GM19035 (cell line): ENCODE data around the gene ARHGAP25.

Source experiments
- ATAC-seq: cut with Tn5 transposase; IDR thresholded peaks from one replicate; pipeline ENCODE4 v1.9.1; 2021; ENCODE audit not compliant: unreplicated experiment

ARHGAP25 gene

DNA sequence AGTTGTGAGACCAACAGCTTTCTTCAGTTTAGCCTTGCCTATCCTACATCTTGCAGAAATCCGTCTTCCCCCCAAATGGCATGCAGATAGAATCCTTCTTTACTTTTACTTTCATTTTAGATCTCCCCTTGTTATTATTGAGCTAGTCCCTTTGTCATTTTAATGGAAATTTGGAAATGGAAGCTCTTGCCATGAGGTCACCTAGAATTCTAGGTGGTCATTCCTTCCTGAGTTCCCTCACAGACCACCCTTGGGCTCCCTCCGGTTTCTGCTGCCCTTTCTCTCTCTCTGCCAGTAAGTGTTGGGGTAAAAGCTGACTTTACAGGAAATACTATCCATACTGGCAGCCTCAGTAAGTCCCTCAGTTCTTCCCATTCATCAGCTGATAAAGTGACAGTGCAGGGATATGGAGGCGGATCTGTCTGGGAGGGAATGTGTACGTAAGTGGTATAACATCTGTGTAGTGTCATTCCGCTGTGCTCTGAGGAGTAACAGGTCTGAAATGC lies 30.2 kb downstream of the ARHGAP25 start:
- no peak for ATAC-seq

DNA sequence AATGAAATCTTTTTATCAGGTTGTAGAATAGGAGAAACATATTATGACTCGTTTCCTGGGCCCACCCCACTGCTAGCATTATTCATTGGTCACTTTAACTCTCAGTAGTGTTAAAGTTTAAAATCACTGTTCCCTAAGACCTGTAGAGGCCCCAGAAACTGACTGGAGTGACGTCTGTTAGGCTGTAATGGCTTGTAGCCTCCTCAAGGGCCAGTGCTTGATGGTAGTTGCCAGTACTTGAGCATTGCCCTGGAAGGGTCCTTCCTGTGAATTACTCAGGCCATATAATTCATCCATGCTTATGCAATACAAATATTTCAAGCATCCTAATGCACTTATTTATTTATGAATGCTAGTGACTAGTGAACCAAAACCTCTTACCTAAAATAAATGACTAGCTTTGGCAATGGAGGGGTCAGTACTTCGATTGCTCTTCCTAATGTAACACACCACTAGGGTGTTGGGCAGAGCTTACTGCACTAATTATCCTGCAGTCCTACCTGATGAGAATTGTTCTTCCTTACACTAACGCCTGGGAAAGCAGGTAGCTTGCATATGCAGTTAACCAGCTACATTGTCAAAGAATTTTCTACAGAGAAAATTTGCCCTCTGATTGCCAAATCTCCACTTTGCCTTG lies 31.2 kb downstream of the ARHGAP25 start:
- ATAC-seq = no peak

DNA sequence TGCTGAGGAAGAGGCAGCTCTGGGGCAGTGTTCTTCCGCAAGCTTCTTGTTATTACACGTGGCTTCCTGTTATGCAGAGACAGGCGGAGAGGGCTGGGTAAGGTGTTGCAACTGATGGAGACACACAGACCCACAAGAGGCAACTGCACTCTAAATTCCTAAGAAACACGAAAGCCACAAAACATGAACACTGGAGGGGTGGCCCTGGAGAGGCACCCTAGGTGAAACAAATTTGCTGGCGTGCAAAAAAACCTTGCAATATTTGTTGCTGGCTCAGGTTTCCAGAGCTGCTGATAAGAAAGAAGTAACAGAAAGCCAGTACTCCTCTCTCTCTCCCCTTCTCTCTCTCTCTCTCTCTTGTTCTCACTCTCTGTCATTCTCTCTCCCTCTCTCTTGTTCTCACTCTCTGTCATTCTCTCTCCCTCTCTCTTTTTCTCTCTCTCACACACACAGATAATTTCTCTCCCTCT lies 31.8 kb downstream of the ARHGAP25 start:
- ATAC-seq = peak; percentile 50

DNA sequence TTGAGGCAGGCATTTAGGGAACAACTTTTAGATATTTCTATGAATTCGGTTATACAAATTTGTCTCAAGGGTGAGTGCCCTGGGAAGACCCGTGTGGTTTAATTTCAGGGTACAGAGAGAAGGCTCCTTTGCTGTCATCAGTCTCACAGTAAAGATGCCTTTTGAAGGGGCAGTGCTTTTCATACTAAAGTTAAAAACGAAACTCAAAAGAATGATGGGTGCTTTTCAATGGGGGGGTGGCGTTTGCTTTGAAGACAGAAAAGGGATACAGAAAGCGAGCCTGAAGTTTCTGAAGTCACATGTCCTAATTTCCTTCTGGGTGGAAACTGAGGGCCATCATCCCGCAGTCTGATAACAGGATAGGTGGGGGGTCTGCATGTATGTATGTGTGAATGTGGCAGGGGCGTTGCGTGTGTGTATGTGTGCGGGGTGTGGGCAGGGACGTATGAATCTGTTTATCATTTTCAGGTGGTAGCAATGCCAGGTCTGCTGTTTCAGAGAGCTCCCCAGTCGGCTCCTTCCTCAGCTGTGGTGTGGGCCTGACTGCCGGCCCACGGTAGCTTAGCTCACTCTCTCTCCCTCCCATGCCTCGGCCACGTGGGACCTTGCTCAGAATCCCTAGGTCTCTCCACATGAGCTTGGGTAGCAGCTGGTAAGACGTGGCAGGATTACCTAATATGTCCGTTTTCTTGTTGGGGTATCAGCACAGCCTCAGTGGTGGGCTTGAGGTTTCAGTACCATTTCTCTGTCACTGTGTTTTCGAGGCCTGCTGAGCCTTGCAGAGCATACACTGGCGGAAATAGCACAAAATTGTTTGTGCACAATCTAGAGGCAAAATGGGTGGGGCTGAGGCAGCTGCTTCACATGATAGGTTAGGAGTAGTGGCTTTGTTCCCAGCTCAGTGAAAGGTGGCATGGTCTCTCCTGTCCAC lies 32.7 kb downstream of the ARHGAP25 start:
- no peak for ATAC-seq

DNA sequence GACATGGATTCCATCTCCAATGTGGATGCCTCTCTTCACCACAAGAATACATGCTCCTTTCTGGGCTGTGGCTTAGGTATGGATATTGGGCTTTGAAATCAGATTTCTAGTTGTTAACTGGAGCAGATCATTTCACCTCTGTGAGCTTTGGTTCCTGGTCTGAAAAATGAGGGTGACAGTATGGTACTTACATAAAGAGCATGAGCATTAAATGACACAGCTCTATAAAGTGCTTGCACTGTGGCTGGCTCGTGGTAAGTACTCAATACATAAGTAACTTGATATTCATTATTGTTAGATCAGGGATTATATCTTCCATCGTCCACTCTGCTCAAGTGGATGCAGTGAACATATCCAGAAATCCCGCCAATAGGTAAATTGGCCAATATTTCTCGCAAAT lies 33.4 kb downstream of the ARHGAP25 start:
- no peak for ATAC-seq

DNA sequence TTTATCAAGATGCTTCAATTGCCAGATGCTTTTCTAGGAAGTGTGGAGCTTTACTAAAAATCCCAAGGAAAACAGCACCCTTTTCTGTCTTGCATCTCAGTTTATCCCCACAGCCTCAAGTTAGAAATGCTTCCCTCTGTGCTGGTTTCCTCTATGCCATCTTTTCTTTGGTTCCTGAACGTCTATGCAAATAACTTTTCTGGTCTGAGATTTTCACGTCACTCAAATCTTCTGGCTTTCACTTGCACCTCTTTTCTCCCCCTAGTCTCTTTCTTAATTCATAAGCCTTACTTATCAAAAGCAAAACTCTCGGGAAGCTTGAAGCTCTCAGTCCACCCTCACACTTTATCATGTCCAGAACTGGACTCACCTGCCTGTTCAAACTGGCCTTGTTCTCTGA lies 33.9 kb downstream of the ARHGAP25 start:
- no peak for ATAC-seq

DNA sequence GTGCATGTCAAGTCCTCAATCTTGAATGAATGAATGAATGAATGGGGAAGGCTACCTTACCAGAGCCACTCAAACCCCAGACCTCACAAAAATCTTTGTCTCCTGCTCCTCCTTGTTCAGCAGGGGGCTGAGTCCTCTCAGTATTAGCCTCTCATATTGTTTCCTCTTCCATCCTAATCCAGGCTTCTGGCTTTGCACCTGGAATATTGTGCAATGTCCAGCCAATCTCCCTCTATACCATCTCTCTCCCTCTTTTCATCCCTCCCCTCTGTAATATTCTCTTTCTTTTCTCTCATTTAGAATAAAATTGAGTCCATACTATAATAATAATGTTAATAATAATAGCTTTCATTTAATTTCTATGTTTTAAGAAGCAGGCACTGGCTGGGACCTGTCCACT lies 34.3 kb downstream of the ARHGAP25 start:
- no peak for ATAC-seq

DNA sequence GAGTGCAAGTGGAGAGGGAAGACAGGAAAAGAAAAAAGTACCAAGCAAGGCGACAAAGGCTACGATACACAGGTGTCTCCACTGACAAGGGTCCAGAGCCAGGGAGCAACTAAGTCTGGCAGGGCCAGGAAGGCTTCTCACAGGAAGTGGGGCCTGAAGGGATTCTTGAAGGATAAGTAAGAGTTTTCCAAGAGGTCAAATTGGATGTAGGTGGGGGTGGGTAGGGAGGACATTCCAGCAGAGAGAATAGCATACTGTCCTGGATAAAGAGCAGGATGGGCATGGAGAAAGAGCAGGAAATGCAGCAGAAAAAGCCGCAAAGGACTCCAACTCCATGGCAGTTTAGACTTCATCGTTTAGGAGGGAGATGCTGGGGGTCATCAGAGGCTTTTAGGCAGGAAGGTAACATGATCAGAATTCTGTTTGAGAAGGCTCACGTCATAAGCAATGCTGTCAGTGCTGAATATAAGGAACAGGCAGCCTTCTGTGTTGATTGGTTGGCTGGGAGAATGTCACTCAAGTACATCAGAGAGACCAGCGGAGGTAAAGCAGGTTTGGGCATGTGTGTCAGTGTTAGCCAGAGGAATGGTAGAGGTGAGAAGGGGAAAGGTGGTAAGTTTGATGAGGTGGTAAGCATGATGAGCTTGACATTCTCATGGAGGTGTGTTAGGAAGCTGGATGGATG lies 35.1 kb downstream of the ARHGAP25 start:
- no peak for ATAC-seq

DNA sequence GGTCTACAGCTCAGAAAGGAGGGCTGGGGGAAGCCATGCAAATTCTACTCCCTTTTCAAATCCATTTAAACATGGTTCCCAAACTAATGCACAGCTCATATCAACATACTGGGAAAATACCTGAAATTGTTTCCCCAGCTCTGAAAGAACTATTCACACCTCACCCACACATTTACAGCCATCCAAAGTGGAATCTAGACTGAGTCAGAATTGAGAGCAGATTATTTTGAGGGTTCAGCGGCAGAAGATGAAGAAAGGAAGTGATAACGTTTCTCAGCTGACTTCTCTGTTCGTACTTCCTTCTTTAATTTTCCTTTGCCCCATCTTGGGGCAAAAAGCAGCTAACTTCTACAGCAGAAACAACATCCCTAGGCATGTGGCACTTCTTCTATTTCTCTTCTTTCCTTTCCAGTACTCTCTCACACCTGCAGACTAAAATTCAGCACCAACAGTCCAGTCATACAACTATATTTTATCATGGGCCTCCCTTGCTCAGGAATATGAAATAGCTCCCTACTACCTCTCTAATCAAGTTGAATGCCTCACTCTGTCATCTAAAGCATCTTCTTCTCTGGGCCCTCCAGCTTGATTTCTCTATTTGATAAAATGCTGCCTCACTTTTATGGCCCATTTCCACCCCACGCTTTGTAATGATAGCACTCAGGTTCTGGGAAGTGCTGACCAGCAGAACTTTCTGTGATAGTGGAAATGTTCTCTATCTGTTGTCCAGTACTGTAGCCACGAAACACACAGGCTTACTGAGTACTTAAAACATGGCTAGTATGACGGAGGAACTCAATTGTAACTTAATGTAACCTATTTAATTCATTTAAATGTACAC lies 35.9 kb downstream of the ARHGAP25 start:
- no peak for ATAC-seq

DNA sequence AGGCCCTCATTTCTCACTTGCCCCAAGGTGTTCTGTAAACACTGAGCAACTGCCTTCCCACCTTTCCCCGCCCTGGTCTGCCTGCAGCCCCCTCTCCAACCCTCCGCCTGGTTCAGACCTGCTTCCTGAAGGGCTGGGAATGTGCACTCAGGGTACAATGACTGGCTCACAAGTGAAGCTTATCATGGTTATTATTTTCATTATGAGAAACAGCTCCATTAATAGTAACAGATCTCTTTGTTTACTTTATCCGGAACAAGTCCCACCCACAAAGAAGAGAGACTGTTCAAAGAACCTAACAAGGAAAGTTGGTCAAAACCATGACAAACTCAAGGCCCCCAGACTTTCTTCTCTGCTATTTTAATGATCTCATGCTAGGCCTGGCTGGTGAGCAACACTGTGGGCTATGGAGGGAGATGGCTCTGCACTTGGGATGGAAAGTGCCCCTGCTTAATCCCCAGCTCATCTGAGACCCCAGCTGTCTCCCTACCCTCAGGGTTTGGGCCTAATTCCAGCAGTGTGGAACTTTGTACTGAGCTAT lies 36.7 kb downstream of the ARHGAP25 start:
- ATAC-seq = no peak

DNA sequence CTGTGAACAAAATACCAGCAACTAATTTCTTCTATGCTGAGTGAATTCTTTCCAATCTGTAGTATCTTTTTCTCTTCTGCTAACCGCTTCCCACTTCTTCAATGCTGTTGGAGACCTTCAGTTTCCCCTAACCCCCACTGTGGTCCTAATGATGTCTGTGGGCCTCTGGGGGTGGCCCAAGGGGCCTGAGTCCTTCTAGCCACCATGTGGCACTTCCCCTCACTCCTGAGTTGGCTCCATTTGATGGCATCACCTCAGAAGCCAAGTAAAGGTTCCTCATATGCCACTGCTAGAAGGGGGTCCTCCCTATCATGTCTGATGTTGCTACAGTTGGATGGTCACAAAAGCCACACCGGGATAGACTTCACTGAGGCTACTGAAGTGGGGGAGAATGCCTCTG lies 37.5 kb downstream of the ARHGAP25 start:
- ATAC-seq = no peak

DNA sequence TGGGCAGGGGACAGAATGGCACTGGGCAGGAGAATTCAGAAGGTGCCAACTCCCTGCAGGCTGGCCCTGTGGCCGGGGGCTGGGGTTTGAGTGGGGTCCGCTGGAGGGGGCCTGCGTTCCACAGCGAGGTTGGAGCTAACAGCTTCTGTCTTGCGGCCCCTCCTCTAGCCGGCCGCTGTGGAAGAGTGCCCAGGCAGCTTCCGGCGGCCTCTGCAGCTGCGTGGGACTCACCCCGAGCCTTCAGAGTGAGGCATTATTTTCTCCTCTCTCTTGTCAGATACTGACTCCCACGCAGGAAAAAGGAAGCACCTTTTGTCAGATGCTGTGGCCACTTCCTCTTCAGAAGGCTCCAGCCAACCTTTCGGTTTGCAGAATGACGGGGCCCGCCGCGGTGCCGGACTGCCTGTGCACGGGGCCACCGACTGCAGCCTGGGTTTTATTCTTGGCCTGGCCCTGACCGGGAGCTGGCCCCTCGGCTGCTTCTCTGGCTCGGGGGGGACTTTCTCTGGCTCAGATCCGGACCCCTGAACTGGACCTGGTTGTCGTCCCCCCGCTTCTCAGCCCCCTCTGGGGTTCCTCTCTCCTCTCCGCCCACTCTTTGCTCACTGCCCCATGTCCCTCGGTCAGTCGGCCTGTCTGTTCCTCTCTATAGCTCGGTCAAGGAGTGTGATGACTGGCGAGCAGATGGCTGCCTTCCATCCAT lies 40.1 kb downstream of the ARHGAP25 start:
- peak; percentile 93 for ATAC-seq

DNA sequence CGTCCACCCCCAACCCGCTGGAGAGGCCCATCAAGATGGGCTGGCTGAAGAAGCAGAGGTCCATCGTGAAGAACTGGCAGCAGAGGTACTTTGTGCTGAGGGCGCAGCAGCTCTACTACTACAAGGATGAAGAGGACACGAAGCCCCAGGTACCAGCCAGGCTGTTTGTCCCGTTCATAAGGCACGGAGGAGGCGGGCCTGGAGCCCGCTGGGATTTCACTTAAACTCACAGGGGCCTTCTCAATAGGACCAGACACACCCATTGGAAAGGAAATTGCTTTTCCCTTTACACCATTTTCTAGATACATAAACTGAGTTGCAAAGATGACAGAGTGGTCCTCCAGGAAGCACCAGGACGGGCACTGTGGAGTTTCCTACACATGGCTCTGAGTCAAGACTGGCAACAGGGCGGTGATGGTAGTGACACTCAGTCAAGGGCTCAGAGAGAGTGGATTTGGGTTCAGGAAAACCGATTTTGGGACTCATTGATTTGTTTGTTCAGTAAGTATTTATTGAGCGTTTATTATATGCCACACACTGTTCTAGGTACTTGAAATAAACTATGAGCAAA lies 40.7 kb downstream of the ARHGAP25 start:
- ATAC-seq = no peak

DNA sequence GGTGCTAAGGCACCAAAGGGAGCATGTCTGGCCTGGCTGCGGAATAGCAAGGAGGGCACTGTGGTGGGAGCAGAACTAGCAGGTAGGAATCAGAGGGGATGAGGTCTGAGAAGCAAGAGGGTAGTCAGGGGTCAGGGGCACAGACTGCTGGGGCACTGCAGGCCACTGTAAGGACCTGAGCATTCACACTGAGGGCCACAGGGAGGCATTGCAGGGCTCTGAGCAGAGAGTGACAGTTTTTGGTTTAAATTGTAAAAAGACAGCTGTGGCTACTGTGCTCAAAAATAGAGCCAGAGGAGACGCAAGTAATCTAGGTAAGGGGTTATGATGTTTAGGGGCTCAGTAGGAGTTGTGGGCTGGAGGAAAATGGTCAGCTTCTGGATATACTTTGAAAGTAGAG lies 41.5 kb downstream of the ARHGAP25 start:
- ATAC-seq = no peak

DNA sequence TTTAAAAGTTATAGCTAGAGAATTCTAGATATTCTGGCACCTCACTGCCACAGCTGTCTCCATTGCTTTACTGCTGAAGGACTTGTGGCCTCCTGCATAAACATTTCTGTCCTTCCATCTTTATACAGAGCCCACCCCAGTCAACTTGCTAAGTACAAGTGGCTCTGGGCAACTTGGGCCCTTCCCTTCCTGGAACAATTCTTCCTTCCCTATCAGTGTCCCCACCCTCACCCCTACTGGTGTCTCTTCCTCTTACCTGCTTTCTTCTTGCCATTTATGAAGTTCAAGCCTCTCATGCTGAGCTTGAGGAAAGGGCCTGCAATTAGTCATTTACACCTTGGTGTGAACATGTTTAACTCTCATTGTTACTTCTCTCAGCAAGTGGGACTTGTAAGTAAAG lies 45.0 kb downstream of the ARHGAP25 start:
- ATAC-seq = no peak

DNA sequence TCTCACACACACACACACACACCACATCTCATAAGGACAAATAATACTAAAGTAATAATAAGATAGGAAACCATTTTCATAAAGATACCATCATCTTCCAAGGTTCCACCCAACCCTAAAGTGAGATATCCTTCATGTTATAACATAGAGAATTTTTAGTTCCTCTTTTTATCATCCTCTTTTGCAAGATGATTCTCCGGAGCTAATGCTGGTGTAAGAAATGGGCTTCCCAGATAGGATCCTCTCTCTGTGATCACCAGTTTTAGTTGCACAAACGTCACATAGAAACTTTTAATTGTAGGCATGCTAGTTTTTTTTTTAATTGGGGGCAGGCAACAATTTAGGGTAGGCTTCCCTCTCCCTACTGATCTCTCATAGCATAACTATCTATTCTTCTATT lies 49.6 kb downstream of the ARHGAP25 start:
- ATAC-seq = no peak

DNA sequence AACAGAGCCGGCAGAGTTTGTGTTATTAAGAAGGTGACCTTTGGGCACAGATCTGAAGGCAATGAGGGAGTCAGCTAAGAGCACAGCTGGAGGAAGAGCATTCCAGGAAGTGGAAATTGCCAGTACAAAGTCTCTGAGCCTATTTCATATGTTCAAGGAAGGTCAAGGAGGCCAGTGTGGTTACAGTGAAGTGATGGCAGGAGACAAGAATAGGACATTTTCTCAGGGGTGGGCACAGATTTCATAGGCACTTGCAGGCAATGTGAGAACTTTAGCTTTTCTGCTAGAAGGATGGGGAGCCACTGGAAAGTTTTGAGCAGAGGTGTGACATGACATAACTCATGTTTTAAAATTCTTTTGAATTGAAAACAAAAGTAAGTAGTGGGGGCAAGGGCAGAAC lies 50.3 kb downstream of the ARHGAP25 start:
- no peak for ATAC-seq

DNA sequence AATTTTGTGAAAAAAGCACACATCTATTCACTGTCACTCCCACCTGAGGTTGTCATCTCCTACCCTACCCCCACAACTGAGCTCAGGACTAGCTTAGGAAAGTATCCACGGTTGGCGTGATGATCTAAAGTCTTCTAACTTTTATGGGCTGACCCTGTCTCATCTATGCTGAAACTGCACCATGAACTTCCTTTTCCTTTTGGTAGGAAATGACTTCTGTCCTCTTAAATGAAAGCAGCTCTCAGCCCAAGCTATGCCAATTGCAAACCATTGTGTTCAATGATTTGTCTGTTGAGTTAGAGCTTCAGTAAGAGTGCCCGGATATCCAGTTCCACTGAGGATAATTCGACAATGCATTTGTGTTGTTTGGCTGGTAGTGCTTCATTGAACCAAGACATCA lies 52.7 kb downstream of the ARHGAP25 start:
- ATAC-seq = no peak

DNA sequence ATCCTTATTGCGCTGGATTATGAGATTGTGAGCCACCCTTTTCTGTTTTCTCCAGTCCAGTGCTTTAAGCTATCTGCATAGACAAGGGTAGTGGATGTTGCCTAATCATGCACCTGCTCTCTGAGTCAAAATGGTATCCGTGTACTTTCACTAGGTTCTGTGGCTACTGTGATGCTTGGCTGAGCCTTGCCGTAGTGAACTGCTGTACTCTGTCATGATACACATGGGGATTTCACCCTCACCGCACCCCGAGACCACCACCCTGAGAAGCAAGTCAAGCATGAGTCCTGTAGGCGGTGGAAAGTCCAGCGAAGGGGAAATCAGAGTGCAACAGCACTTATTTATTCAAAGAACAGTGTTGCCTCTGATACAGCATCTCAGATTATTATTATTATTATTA lies 55.0 kb downstream of the ARHGAP25 start:
- peak; percentile 100 for ATAC-seq
